ENCODE results near the gene NECAB2.
"Not testable (repeated sequence)": the region's sequence is repeated elsewhere in the genome, so short reads cannot be mapped to it uniquely, and the experiment has no call there.

Gene NECAB2

DNA sequence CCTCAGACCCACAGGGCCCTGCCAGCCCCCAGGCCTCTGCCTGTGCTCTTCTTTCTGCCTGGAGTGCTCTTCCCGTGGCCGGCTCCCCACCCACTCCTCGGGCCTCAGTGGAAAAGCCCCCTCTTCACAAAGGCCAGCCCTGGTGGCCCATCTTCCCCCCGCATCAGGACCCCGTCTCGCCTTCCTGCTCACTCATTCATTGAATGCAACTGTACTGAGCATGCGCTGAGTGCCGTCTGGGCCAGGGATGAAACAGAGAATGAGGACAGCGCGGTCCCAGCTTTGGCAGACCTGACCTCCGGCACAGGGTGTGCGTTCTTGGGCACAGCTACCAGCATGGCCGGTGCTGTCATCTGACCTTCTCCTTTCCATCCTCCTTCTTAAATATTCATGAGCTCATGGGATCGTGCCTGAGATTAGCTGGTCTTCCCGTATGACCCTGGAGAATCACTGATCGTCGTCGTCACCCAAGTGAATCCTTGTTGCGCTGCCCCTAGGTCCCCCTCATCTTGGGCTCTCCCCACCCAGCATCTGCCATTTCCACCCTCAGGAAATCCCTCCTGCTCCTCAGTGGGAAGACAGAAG is 31.4 kb upstream of the NECAB2 start:
- no peak for DNase-seq

- DNase-seq, result no peak
Measured at GRCh38 chr16:83937267-83937666, 30.8 kb upstream of the NECAB2 start.

DNA sequence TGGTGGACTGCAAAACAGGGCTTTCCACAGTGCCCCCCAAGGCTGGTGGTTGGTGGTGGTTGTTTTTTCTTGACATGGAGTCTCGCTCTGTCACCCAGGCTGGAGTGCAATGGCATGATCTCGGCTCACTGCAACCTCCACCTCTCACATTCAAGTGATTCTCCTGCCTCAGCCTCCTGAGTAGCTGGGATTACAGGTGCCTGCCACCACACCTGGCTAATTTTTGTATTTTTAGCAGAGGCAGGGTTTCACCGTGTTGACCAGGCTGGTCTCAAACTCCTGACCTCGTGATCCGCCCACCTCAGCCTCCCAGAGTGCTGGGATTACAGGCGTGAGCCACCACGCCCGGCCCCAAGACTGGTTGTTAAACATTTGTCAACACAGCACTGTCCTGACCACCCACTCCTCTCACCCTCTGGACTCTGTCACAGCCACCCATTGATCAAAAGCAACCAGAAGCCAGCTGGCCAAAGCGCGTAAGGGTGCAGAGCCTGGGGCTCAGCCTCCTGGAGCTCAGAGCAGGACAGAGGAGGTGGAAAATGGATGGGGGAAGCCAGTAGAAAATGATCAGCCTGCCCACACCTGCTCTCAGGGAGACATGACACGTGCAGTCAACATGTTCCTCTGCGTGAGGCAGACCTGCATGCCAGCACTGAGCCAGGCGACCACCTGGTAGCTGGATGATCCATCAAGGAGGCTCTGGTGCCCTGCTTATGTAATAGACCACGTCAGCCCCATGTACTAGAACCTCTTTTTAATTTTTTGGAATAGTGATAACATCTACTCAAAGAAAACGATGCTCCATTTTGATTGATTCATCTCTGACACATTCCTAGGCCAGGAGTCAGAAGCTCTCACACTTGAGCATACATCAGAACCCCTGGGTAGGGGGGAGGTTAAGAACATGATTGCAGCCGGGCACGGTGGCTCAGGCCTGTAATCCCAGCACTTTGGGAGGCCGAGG is 29.8 kb upstream of the NECAB2 start:
- DNase-seq, result no peak

DNA sequence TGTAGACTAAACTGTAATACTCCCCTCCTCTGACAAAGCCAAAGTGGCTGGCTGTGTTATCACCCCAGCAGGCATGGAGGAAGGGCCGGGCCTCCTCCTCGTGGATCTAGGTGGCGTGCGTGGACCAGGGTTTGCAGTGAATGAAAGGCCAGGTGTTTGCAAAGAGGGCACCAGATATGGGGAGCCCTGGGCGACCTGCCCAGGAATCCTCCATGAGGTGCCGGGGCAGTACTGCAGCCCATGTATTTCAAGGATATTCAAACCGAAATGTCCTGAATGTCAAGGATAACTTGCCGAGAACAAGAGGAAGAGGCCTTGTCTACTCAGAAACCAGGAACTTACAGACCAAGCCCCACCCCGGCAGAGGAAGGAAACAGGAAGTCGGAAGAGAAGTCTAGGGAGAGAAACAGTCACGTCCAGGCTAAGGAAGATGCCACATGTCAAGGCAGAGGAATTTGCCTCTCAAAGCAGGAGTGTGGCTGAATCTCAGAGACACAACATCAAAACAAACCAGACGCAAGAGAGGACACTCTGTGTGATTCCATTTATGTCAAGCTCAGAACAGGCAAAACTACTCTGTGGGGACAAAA is 28.7 kb upstream of the NECAB2 start:
- no peak for DNase-seq

GRCh38 chr16:83940119-83940518 is 27.9 kb upstream of the NECAB2 start:
- DNase-seq, result no peak

DNA sequence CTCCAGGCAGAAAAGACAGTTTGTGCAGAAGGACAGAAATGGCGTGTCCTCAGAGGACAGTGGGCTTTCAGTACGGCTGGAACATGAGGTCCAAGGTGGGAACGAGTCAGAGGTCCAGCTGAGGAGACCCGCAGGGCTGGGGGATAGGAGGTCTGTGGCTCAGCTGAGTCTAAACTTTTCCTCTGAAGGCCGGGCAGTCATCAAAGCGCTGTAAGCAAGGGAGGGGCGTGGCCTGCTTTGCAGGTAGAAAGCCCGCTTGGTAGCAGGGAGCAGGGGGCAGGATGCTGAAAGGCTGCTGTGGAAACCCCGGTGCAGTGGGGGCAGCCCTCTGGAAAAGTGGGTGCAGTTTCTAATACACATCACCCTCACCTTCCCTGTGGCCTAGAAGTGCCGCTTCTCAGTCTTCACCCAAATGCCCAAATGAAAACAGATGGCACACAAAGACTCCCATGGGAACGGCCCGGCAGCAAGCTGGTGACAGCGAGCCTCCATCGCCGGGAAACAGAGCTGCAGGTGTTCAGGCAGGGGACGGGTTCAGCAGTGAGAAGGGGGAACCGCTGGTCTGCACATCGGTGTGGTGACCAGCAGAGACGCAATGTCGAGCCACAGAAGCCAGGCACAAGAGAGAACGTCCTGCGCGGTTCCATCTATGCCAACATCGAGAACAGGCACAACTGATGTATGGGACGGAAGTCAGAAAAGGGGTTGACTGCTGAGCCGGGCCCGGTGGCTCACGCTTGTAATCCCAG is 27.2 kb upstream of the NECAB2 start:
- DNase-seq, result no peak

DNA sequence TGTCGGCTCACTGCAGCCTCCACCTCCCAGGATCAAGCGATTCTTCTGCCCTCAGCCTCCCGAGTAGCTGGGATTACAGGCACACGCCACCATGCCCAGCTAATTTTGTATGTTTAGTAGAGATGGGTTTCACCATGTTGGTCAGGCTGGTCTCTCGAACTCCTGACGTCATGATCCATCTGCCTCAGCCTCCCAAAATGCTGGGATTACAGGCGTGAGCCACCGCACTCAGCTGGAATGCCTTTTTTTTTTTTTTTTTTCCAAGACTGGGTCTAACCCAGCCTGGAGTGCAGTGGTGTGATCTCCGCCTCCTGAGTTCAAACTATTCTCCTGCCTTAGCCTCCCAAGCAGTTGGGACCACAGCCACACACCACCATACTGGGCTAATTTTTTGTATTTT is 26.5 kb upstream of the NECAB2 start:
- DNase-seq, result not testable (repeated sequence)

- DNase-seq, result no peak
Measured at GRCh38 chr16:83942074-83942473, 26.0 kb upstream of the NECAB2 start.

DNA sequence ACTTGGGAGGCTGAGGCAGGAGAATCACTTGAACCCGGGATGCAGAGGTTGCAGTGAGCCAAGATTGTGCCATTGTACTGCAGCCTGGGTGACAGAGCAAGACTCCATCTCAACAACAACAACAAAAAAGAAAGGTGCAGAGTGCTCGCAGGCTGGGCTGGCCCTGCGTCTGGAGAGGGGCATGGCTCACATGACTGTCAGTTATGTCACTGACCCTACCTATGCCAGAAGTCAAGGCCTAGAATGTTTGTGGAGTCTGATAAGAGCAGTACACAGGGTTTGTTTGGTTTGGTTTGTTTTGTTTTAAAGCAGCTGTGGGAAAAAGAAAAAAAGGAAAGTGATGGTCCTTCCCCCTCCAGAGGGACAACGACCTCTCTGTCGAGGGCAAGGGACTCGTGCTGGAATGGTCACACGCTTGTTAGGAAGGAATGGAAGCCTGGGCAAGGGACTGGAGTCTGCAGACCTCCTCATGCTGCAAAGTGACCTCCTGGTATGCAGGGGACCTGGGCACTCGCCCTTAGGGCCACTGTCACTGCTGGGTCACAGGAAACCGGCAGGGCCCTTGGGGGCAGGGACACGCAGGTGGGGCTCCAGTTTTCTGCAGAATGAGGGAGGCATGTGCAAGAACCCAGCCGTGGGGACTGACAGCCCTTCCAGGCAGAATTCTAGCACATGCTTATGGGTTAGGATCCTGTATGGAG is 25.1 kb upstream of the NECAB2 start:
- DNase-seq, result no peak

- DNase-seq, result no peak
Measured at GRCh38 chr16:83943516-83944050, 24.5 kb upstream of the NECAB2 start.

DNA sequence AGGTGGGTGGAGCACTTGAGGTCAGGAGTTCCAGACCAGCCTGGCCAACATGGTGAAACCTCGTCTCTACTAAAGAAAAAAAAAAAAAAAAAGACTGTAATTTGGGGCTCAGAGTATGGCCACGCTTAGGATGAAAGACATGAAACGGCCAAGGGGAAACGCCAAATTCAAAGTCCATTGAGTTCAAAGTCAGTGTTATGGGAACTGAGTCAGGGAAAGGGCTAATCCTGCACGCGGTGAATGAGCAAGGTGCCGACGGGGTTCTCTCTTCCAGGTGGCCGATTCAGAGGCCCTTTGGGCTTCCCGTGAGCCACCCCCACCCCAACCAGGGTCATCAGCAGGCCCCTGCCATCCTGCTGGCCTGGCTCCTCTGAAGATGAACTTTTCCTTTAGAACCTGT is 22.5 kb upstream of the NECAB2 start:
- DNase-seq, result no peak

- no peak for DNase-seq
Measured at GRCh38 chr16:83946154-83946780, 21.8 kb upstream of the NECAB2 start.

GRCh38 chr16:83946781-83947566 is 21.1 kb upstream of the NECAB2 start:
- DNase-seq, result no peak

DNA sequence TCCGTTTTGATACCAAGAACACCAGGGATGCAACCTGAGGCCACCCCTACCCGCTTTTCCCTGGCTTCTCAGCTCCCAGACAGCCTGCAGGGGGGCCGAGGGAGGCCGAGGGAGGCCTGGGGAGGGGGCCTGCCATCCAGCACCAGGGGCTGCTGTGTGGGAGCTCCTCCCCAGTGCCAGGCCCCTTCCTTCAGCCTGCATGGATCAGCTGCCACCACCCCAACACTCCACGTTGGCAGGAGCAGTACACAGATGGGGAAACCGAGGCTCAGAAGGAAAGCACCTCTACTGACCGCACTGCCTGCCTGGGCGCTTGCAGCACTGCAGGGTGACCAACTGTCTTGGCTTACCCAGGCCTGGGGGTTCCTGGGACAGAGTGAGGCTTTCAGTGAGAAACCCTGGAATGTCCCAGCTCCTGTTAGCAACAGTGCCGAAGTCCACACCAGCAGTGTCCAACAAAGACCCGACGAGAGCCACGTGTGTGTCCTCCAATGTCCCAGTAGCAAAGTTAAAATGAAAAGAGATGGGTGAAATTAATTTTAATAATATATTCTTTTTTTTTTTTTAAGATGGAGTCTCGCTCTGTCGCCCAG is 20.3 kb upstream of the NECAB2 start:
- DNase-seq, result no peak

DNA sequence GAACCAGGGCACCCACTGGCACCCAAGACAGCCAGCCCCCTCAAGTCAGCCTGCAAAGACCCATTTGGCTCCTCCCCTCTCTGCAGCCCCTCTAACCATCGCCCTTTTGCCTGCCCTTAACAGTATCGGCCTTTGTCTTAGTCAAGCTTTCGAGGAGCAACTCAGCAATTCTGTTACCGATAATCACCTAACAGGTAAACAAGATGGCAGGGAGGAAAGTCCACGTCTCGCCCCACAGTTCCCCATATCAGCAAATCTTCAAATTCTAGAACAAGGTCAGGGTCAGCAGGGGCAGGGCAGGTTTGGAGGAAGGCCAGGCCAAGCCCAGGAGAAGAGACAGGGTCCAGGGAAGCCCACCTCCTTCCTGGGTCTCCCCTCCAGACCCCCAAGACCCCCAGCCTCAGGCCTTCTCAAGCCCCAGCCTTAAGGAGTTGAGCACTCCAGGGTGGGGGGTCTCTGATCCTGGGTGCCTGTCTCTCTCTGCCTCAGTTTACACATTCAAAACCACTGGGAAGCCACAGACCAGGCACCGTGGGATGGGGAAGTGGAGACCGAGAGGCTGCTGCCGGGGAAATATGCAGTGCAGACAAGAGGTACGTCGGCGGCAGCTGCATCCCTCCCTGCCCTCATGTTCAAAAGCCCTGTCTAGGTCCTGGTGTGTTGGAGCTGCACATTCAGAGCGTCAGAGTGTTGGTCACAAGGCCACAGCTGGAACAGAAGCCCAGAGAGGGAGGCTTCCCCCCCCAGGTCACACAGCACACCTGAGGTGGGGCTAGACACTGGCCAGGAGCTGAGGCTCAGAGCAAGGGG is 18.9 kb upstream of the NECAB2 start:
- DNase-seq, result no peak

DNA sequence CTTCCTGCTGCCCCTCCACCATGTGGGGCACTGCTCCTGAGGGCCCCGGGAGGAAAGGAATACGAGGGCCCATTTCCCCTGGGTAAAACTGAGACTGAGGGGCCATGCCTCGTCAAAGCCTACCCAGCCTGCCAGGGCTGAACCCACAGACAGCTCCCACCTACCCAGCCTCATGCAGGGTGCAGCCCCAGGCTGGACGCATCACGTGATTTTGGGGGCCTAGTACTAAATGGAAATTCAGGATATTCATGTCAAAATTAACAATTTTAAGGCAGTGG is 18.4 kb upstream of the NECAB2 start:
- DNase-seq, result no peak

- not testable (repeated sequence) for DNase-seq
Measured at GRCh38 chr16:83950862-83951399, 17.1 kb upstream of the NECAB2 start.

GRCh38 chr16:83951544-83951943 is 16.5 kb upstream of the NECAB2 start:
- no peak for DNase-seq

DNA sequence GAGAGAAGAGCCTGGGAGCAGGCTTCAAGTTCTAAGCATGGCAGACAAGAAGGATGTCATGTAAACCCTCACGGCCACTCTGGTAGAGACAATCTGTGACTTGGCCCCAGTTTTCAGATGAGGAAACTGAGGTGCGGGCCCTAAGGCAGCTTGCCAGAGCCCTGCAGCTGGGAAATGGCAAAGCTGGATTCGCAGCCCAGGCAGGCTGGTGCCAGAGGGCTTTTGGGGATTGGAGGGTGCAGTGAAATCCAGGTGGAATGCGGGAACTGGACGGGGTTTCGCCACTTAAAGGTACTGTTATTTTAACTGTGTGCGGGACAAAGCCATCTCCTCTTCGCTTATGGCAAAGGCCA is 15.5 kb upstream of the NECAB2 start:
- DNase-seq, result no peak
